Hepatocyte (in vitro differentiated cells): Measurements from ENCODE around the gene LRRC40. TPM values are rescaled to one million over a fixed set of nuclear protein-coding genes. Genes with fewer than 3 reads are reported as not detected.

Source experiments
- DNase-seq: peaks from one replicate; pipeline ENCODE4 v3.0.0-alpha.2; 2016; ENCODE audit warnings: low spot score
- H2AFZ ChIP-seq: fragments of 200-600 bp; sonication (generic); 2 replicates; pipeline ENCODE4 v1.6.0; 2016; ENCODE audit warnings: antibody characterized with exemption, mild to moderate bottlenecking
- H3K27ac ChIP-seq: fragments of 200-600 bp; sonication (generic); 2 replicates; pipeline ENCODE4 v1.5.1; 2016; ENCODE audit warnings: mild to moderate bottlenecking
- H3K27me3 ChIP-seq: fragments of 200-600 bp; sonication (generic); 2 replicates; pipeline ENCODE4 v1.6.1; 2016
- H3K36me3 ChIP-seq: fragments of 200-600 bp; sonication (generic); replicated peaks from 2 replicates; pipeline ENCODE4 v1.5.1; 2016; ENCODE audit warnings: low read depth; ENCODE audit not compliant: insufficient read depth
- H3K4me1 ChIP-seq: fragments of 200-600 bp; sonication (generic); 2 replicates; pipeline ENCODE4 v1.5.1; 2016; ENCODE audit warnings: mild to moderate bottlenecking, moderate library complexity; ENCODE audit not compliant: insufficient read depth
- H3K4me2 ChIP-seq: fragments of 200-600 bp; sonication (generic); 2 replicates; pipeline ENCODE4 v1.6.0; 2016
- H3K4me3 ChIP-seq: fragments of 200-600 bp; sonication (generic); 2 replicates; pipeline ENCODE4 v1.5.1; 2016; ENCODE audit warnings: mild to moderate bottlenecking
- H3K79me2 ChIP-seq: fragments of 200-600 bp; sonication (generic); 2 replicates; pipeline ENCODE4 v1.6.0; 2017; ENCODE audit warnings: mild to moderate bottlenecking
- H3K9me2 ChIP-seq: fragments of 200-600 bp; sonication (generic); replicated peaks from 2 replicates; pipeline ENCODE4 v1.6.0; 2017; ENCODE audit warnings: mild to moderate bottlenecking; ENCODE audit not compliant: insufficient read depth
- H3K9me3 ChIP-seq: fragments of 200-600 bp; sonication (generic); 2 replicates; pipeline ENCODE4 v1.5.1; 2016; ENCODE audit warnings: low read depth, mild to moderate bottlenecking
- H4K20me1 ChIP-seq: fragments of 200-600 bp; sonication (generic); 2 replicates; pipeline ENCODE4 v1.6.0; 2016; ENCODE audit warnings: mild to moderate bottlenecking; ENCODE audit not compliant: insufficient read depth, poor library complexity, severe bottlenecking
- EZH2 ChIP-seq: fragments of 200-600 bp; sonication (generic); IDR thresholded peaks from 2 replicates; pipeline ENCODE4 v1.6.1; 2016; ENCODE audit warnings: antibody characterized with exemption, mild to moderate bottlenecking, borderline replicate concordance
- EZH2phosphoT487 ChIP-seq: fragments of 200-600 bp; sonication (generic); IDR thresholded peaks from one replicate; pipeline ENCODE4 v1.6.1; 2018; ENCODE audit warnings: antibody characterized with exemption, mild to moderate bottlenecking, low read depth, moderate library complexity; ENCODE audit not compliant: unreplicated experiment, severe bottlenecking
- WGBS: methylation state at CpG from one replicate; pipeline ENCODE4 v1.1.6; 2016; ENCODE audit warnings: low lambda C conversion rate; ENCODE audit errors: missing lambda C conversion rate; 5-methylcytosine and 5-hydroxymethylcytosine counted together
- polyA plus RNA-seq: library from polyadenylated mRNA; unstranded; fragments of >200 nt; fragmentation: Nextera tagmentation; extraction: Ambion mirVana; gene quantifications from 2 replicates; pipeline ENCODE4 v1.2.1, GENCODE V29; 2016
- small RNA-seq: library from RNA; depleted of rRNA; stranded (forward); fragments of <200 nt; gene quantifications from one replicate; pipeline ENCODE3, GENCODE V24; 2014
- total RNA-seq: library from RNA; depleted of rRNA; stranded (reverse); fragments of >200 nt; gene quantifications from 2 replicates; pipeline ENCODE4 v1.2.3, GENCODE V29; 2014

The LRRC40 gene
- total and polyA plus RNA-seq, 2 experiments from 2014 or later: 9.7 to 24.4 TPM

DNA sequence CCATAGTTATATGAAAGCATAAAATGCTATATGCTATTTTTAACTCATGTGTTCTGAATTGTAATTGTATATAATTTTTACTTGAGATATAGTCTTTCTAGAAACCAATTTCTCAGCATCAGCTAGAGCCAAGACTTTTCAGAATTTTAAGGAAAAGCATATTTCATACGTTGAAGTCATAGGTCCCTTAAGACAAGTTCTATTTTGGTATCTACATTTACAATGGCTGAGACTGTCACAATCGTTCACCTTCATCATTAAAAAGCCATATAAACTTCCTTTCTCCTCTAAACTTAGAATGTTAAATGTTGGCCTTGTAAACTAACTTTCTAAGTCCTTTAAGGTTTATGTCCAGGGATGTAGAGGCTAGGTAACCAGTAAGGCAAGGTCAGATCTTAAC is 104.1 kb downstream of the LRRC40 start:
- no peaks in the 10 kb centered on the region for H4K20me1 ChIP-seq
- H3K27me3 ChIP-seq: no peaks in the 10 kb centered on the region
- no peak overlapping the region for H3K4me2 ChIP-seq
- H3K36me3 ChIP-seq: no peaks in the 10 kb centered on the region
- no peak overlapping the region for H3K27ac ChIP-seq
- no peak for DNase-seq
- 81% methylated on average over 2 of the region's 2 CpGs for WGBS
- H3K9me2 ChIP-seq: no peaks in the 10 kb centered on the region
- H3K4me1 ChIP-seq: no peaks in the 10 kb centered on the region
- H3K4me3 ChIP-seq: no peak overlapping the region
- peaks cover 2% of the 10 kb centered on the region for H3K9me3 ChIP-seq
- no peak for TF ChIP-seq EZH2phosphoT487
- TF ChIP-seq EZH2: no peak
- no peaks in the 10 kb centered on the region for H3K79me2 ChIP-seq
- H2AFZ ChIP-seq: no peak overlapping the region

Small RNAs within 50 kb of the gene (small RNA-seq; reads per million reads assigned to genes)
- gene RN7SL242P: not detected

Other genes starting within 250 kb of the LRRC40 start
- 149 and 185 TPM in 2 replicates for gene SRSF11, start 15.8 kb upstream of the LRRC40 start, total RNA-seq
- gene SRSF11, start 15.8 kb upstream of the LRRC40 start, polyA plus RNA-seq: 161 and 189 TPM in 2 replicates
- gene ANKRD13C, start 149.1 kb upstream of the LRRC40 start, total RNA-seq: 25.1 and 26.5 TPM in 2 replicates
- 13.7 and 14.9 TPM in 2 replicates for gene ANKRD13C, start 149.1 kb upstream of the LRRC40 start, polyA plus RNA-seq
- gene CTH, start 205.7 kb upstream of the LRRC40 start, total RNA-seq: 22.6 and 24.8 TPM in 2 replicates
- 11.7 and 13.2 TPM in 2 replicates for gene CTH, start 205.7 kb upstream of the LRRC40 start, polyA plus RNA-seq